GM08714 (cell line): ENCODE measurements around the gene DCUN1D3.

Source experiments
- H3K4me3 ChIP-seq: fragments of 200-500 bp; sonication (Bioruptor generic); 2 replicates; pipeline ENCODE4 v1.5.1; 2014; ENCODE audit warnings: mild to moderate bottlenecking, low read length, inconsistent platforms
- ZNF274 ChIP-seq: IDR thresholded peaks from 2 replicates; pipeline ENCODE4 v1.6.1; 2012; ENCODE audit warnings: mild to moderate bottlenecking, low read depth, low read length

DCUN1D3 gene

DNA sequence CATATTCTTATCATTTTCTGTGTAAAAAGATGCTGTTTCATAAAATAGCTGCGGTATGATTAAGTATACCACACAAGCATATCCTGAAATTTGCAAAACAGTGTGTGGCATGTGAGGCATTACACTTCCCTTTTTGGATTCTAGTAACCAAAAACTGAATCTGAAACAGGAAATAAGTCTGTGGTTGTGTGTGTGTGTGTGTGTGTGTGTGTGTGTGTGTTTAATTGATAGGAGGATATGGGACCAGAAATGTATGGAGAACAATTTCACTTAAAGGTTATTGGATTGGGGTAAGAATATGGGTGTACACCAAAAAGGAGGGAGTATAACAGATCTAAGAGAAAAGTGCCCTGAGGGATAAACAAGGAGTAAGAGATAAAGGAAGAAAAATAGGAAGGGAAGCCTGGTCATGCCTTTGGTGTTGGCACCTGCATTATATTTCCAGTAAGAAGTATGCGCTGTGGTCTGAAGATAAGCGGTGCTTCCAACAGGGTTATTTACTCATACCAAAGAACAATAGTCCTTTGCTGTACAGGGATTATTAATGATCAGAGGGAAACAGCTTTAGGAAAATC is 4.4 kb upstream of the DCUN1D3 start:
- H3K4me3 ChIP-seq, result no peak overlapping the region
- no peak for TF ChIP-seq ZNF274

DNA sequence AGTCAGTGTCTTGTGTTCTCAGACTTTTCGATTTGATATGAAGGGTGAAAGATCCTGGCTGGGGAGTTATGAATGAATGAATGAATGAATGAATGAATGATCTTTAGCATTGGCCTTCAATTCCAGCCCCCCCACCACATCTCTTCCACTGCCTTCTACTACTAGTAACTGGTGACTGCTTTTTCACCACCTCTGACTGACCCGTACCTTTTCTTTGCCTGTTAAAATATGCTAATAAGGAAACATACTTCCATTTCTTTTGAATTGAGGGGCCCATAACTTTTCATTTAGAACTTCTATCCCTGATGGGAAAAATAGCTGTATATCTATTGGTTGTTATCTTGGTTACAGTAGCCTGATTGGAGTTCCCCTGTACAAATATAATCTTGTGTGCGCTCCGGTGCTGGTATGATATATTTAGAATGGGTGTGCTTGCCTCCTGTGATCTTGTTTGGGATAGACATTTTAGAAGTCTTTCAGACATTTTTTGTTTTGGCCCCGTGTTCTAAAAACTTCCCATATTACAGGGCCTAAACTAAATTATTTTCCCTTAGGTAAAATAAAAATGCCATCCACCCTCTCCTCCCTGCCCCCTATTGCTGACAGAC is 3.8 kb upstream of the DCUN1D3 start:
- peak overlapping the region; percentile 25; the same call in 1 of the 2 replicates for H3K4me3 ChIP-seq

DNA sequence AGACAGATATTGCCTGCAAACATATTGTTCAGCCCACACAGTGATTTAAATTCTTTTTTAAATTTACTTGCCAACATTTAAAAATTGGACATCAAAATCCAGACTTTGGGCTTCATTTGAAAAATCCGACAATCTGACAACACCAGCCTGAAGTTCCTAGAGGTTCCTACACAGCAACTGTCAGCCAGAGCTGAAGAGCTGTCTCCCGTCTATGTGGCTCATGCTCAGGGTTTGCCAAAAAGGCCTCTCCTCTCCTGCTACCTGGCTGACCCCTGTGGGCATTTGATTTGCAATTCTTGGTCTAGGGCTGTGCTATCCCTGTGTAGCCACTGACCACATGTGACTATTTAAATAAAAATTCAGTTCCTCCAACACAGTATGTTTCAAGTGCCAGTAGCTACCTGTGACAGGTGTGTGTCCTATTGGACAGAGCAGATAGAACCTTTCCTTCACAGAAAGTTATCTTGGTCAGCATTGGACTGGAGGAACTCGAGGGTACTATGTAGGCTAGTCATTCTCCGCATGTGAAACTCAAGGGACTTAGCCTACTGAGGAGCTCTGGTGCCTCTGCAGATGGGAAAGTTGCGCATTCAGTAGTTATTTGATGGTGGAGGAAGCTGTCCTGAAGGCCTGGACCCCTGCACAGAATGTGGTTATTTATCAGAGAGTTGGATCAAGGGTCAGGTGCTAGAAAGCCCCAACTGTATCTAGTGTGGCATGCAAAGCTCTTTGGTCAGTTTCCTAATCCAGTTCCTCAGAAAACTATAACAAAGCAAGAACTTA is 3.1 kb upstream of the DCUN1D3 start:
- TF ChIP-seq ZNF274, result no peak
- H3K4me3 ChIP-seq, result peak overlapping the region; percentile 25; the same call in 1 of the 2 replicates

More for the DNA sequence above, 3.8 kb upstream of the DCUN1D3 start:
- no peak for TF ChIP-seq ZNF274

DNA sequence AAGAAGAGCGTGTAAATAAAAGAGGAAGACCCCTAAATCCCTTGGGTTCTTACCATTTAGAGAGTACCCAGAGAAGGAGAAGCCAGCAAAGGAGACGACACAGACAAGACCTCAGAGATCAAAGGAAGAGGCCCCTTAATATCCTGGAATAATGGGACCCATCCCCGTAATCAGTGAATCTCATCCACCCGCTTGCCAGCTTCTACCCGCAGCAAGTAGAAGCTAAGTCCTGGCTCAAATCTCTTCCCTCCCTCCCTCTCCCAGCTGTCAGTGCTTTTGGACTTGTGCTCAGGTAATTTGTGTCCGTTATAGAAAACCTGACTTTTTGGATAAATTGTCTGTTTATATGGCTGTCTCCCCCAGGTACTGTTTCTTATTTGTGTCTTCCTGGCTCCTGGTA is 2.3 kb upstream of the DCUN1D3 start:
- no peak overlapping the region for H3K4me3 ChIP-seq
- no peak for TF ChIP-seq ZNF274

DNA sequence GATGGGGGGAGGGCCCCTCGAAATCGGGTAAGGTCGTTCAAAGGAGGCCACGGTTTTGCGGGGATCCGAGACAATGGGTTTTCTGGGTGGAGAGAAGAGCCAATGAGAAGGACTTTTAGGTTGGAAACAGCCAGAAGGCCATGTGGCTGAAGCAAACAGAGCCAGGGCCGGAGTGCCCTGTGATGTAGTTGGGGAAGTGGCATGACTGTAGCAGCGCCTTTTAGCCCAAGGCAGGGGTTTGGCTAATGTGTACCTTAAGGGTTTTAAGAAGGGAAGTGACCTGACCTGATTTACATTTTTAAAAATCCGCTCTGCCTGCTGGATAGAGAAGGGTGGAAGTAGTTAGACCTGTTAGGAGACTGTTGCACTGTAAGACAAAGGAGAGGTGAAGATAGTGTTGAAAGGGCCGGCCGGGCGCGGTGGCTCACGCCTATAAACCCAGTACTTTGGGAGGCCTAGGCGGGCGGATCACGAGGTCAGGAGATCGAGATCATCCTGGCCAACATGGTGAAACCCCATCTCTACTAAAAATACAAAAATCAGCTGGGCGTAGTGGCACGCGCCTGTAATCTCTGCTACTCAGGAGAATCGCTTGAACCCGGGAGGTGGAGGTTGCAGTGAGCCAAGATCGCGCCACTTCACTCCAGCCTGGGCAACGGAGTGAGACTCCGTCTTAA is 1.4 kb upstream of the DCUN1D3 start:
- no peak for TF ChIP-seq ZNF274

DNA sequence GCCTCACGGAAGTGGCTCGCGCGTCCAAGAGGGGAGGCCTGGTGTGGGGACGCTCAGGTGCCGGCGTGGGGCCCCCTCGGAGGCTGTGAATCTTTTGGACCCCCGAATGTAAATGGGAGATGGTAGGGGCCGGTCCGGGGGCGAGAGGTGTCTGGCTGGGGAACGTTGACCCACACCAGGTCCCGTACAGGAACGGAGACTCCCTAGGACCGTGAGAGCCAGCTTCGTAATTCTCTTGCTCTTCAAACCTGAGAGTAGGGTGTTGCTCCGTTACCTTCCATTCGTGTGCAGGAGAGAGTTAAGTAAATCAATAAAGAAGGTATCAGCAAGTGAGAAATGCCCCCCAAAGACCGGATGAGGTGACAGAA is 894 bp upstream of the DCUN1D3 start:
- no peak for TF ChIP-seq ZNF274
- H3K4me3 ChIP-seq, result peak overlapping the region; percentile 89

More for the DNA sequence above, 1.4 kb upstream of the DCUN1D3 start:
- peak overlapping the region; percentile 89 for H3K4me3 ChIP-seq

DNA sequence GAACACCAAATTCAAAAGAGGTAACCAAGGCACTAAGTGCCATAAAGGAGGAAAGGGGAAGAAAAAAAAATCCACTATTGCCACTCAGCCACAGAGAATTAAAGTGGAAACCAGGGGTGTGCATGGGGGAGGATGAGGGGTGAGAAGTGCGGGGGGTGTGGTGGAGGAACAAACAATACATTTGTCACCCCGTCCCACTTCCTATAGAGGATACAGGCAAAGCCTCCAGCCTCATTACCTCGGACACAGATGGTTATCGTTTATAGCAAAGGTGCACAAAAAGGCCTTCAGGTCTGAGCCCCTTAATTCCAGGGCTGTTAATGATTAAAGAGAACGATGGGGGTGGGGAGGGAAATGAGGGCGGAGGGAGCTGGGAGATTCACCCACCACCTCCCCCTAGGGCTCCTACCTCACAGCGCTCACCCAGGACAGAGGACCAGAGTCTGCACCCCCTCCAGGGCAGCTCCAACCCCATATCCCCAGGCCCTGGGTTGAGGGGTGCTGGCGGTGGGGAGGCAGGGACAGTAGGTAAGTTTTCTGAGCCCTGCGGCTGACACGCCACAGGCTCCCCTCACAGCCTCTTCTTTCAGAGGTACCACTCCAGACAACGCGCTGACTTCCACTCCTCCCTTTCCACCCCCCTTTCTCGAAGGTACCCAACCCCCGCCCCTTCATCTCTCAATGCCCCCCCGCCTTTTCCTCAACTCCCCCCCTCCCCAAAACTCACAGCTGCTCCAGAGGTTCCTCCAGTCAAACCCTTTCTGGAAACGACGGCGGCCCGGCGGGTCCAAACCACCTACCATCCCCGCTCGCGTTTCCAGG is 470 bp downstream of the DCUN1D3 start:
- H3K4me3 ChIP-seq, result peak overlapping the region; percentile 89
- no peak for TF ChIP-seq ZNF274

DNA sequence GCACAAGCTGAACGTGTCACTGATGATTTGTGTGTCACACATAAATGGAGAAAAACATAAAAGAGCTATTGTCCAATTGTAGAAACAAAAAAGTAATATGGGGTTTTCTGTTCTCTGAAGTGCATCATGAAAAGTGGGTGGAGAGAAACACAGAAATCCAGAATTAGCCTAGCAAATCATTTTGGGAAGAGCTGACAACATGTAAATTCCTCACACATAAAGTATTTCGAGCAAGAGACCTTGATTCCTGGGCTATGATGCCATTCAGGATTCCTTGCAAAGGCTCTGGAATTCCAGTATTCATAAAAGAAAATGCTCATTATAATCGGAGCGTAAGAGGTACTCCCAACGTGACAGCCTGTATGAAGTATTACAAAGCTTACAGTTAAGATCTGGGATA is 1.1 kb downstream of the DCUN1D3 start:
- peak overlapping the region; percentile 89 for H3K4me3 ChIP-seq
- no peak for TF ChIP-seq ZNF274

DNA sequence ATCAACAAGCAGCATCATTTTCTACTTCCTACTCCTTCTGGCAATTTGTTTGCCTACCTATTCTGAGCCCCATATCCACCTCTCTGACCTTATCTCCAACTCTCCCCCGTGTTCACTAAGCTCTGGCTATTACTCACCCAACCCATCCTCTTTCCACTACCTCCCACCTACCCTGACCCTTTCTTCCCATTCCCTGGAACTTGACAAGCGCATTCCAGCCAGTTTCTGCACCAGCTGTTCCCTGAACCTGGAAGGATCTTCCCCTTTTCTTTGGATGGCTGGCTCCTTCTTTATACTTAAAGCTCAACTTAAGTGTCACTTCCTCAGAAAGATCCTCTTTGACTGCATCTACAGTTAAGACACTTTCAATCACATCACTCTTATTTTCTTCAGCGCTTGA is 2.2 kb downstream of the DCUN1D3 start:
- no peak overlapping the region for H3K4me3 ChIP-seq
- no peak for TF ChIP-seq ZNF274

DNA sequence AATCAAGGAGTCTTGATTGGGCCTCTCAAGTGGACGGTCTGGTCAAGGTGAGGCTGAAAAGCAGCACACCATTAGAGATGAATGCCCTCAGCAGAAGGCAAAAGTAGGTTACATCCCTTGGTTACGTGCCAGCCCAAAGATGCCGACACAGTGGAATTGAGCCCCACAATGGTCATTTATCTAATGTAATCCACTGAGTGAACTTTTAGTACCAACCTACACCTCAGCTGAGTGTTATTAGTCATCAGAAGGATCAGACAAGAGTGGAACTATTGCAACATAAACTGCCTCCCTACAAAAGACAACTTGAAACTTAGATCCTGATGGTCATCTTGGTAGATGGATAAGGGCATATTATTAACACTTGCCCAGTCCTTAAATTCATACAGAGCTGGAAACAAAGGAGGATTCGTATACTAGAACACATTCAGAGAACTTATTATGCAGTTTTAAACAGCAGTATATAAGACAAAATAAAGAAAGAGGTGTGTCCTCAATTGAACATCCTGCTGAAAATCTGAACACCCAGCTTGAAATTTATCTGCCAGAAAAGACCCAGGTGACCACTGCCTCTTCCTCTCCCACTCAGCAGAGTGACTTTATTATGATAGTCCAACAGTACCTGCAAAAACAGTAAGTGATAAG is 2.8 kb downstream of the DCUN1D3 start:
- no peak for TF ChIP-seq ZNF274
- no peak overlapping the region for H3K4me3 ChIP-seq

DNA sequence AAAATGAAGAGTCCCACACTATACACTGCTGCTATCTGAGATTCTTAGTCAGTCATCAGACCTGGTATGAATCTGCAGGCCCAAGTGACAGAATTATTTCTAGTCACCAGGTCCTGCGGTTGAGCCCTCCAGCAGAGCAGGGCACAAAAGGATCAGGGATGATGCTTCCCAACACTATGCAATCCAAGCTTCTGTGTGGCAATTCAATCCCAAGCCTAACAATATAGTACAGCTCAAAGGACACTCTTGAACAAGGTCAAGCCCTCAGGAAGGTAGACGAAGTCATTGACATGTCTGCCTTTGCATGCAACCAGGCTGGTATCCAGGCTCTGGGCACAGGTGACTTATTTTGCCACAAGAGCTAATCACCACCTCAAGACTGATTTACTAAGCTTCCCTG is 5.8 kb downstream of the DCUN1D3 start:
- TF ChIP-seq ZNF274, result no peak

DNA sequence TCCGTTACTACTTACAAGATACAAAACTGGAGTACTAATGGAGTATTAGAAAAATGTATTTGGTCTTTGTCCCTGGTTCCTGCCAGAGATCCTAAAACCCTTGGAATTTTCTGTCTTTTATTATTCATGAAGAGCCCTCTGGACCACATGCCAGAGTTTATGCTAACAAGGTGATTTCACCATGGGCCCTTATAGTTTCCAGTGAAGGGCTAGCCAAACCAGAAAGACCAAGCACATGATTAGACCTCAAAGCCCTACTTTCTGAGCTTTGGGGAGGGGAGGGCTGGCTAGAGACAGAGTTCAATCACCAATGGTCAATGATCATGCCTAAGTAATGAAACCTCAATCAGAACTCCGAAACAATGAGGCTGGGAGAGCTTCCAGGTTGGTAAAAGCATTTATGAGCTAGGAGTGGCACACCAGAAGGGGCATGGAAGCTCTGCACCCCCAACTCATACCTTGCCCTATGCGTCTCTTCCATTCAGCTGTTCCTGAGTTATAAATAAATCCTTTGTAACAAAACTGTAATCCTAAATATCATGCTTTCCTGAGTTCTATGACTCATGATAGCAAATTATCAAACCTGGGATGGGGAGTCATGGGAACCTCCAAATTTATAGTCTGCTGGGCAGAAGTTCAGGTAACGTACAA is 10.4 kb downstream of the DCUN1D3 start:
- no peak overlapping the region for H3K4me3 ChIP-seq
- TF ChIP-seq ZNF274, result no peak

More for the DNA sequence above, 5.8 kb downstream of the DCUN1D3 start:
- no peak overlapping the region for H3K4me3 ChIP-seq

DNA sequence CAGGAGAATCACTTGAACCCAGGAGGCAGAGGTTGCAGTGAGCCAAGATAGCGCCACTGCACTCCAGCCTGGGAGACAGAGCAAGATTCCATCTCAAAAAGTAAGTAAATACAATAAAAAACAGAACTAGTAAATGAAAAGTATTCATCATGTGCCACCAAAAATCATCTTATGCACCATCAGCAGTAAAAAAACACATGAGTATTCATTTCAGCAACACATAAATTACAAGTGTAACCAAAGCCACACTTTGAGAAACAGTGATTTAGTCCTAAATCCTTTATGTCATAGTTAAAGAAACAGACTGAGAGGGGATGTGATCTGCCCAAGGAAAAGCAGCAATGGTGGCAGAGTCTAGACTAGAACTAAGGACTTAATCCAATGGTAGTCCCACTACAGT is 13.0 kb downstream of the DCUN1D3 start:
- no peak overlapping the region for H3K4me3 ChIP-seq
- no peak for TF ChIP-seq ZNF274
